ENCODE results near the gene GABRA5. TPM values are rescaled to one million over a fixed set of nuclear protein-coding genes. Genes with fewer than 3 reads are reported as not detected.

The GABRA5 gene
- total RNA-seq, 4 donors from 2014 or later, result not detected

DNA sequence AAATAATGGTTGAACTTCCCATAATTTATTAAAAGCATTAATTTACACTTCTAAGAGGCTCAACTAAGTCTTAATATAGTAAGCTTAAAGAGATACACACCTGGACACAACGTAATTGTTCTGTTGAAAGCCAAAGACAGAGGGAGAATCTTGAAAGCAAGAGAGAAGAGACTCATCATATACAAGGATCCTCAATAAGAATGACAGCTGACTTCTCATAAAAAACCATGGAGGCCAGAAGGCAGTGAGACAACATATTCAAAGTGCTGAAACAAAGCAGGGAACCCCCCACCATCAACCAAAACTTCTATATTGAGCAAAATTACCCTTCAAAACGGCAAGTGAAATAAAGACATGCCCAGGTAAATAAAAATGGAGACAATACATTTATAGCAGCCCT is 87.5 kb downstream of the GABRA5 start:
- ATAC-seq (ENCODE audit: low FRiP score) (no peak), DNase-seq (ENCODE audit: low spot score) (no peak)
- TF ChIP-seq CTCF (IDR thresholded peaks at IDR 0.05), result no peak

DNA sequence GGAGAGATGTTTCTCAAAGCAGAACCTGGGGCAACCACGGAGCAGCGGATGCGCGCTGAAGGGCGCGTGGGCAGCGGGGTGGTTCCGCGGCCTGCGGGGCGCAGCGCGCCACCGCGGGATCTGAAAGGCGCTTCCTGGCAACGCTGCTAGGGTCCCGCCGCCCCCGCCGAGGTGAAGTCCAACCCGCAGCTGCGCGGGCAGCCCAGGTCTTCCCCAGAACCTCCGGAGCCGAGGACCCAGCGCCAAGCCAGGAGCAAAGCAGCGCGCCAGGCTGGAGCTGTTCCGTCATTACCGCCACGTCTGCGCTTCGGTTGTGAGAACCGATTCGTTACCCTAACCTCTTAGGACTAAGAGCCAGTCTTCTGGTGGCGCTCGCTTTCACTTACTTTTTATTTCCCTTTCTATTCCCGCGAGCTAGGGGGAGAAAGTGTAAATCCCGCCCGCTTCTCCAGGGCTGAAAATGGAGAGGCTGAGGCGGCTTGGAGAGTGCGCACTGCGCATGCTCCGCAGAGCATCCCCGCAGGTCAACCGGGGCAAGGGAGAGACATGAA is 100.9 kb downstream of the GABRA5 start:
- no peak for DNase-seq (ENCODE audit: low spot score)
- TF ChIP-seq CTCF (IDR thresholded peaks at IDR 0.05), result no peak
- ATAC-seq (ENCODE audit: low FRiP score), result no peak

- no peak for ATAC-seq (ENCODE audit: low FRiP score)
- TF ChIP-seq CTCF (IDR thresholded peaks at IDR 0.05), result no peak
- no peak for DNase-seq (ENCODE audit: low spot score)
Observed at GRCh38 chr15:26968806-26969205, 101.9 kb downstream of the GABRA5 start.

GRCh38 chr15:26970712-26971210 is 103.9 kb downstream of the GABRA5 start, which contains the start of gene GABRG3:
GABRG3 (plus strand) TSS chr15:26971181.
- DNase-seq (ENCODE audit: low spot score) (no peak), ATAC-seq (ENCODE audit: low FRiP score) (no peak)
- no peak for TF ChIP-seq CTCF (IDR thresholded peaks at IDR 0.05)

DNA sequence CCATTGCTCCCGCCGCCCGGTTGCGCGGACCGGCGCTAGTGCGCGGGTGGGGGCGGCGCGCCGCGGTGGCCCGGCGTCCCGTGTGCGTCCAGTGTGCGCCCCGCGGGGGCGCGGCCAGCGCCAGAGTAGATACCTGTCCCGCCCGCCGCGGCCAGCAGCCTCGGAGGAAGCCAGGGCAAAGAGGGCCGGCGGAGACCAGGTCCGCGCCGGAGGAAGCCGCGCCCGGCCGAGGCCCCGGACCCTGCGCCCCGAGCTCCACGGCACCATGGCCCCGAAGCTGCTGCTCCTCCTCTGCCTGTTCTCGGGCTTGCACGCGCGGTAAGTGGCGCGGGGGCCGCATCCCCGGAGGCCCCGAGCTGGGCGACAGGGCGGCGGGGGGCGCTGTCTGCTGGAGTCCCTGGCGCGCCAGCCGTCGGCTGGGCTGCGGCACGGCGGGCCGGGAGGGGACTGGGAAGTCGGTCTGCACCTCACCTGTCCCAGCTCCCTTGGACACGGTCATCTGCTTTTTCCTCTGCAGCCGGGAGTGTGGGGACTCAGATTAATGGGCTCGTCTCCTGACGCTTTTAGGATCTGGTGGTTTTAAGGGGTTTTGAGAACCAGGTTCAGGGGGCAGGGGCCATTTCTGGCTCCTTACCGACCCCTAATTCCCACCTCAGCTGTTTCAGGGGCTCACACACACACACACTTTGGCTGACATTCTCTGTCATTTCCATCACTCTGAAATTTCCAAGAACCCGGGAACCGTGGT is 104.6 kb downstream of the GABRA5 start:
- TF ChIP-seq CTCF (IDR thresholded peaks at IDR 0.05), result no peak
- DNase-seq (ENCODE audit: low spot score) (no peak), ATAC-seq (ENCODE audit: low FRiP score) (no peak)

GRCh38 chr15:26972636-26973035 is 105.8 kb downstream of the GABRA5 start:
- TF ChIP-seq CTCF (IDR thresholded peaks at IDR 0.05), result no peak
- no peak for DNase-seq (ENCODE audit: low spot score)
- no peak for ATAC-seq (ENCODE audit: low FRiP score)
